HG03095 (cell line): ENCODE data around the gene TAF6L.
A peak's percentile ranks its signal among the peaks of the same experiment; 100 is the strongest.
"Not testable (repeated sequence)": the region's sequence is repeated elsewhere in the genome, so short reads cannot be mapped to it uniquely, and the experiment has no call there.

Source experiments
- ATAC-seq: cut with Tn5 transposase; IDR thresholded peaks from one replicate; pipeline ENCODE4 v1.9.1; 2021; ENCODE audit warnings: moderate library complexity; ENCODE audit not compliant: unreplicated experiment

TAF6L gene, protein sequence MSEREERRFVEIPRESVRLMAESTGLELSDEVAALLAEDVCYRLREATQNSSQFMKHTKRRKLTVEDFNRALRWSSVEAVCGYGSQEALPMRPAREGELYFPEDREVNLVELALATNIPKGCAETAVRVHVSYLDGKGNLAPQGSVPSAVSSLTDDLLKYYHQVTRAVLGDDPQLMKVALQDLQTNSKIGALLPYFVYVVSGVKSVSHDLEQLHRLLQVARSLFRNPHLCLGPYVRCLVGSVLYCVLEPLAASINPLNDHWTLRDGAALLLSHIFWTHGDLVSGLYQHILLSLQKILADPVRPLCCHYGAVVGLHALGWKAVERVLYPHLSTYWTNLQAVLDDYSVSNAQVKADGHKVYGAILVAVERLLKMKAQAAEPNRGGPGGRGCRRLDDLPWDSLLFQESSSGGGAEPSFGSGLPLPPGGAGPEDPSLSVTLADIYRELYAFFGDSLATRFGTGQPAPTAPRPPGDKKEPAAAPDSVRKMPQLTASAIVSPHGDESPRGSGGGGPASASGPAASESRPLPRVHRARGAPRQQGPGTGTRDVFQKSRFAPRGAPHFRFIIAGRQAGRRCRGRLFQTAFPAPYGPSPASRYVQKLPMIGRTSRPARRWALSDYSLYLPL

DNA sequence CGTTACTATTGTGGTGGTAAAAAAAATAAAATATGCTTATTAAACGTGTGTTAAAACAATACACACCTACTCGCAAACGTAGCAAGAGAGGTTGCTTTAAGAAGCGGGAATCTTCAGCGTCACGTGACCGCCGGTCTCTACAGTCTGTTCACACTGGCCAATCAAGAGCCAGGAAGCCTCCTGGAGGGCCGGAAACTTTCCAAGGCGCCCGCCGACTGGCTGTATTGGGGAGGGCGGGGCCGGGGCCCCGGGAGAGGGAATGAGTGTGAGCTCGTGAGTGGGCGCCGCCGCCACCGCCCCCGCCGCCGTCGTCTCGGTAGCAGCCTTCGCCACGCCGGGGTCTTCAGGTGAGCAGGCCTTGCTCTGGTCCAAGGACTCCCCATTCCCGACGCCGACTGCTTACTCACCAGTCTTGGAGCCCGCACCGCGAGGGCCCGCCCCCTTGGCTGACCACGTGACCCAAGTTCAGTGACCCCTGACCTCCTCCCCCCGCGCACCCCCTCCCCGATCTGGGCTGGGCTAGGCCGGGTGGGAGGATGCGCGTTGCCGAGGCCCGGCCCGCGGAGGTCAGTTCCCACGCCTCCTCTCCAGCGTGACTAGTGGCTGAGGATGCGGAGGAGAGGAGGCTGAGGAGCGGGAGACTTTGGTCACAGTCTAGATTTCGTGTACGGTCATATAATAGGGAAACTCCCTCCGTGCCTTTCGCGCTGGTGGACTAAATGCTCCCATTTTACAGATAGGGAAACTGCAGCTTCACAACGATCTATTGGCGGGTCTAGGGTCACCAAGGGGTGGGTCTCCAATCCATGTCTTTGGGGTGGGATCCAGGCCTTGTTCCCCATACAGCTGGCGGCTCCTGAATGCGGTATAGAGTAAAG is at the start of gene TAF6L:
Gene TAF6L (plus strand): TSS at position 253 of the 878 bp plus-strand sequence. CDS start 4,388 bp downstream, outside the sequence.
- peak; percentile 74 for ATAC-seq

DNA sequence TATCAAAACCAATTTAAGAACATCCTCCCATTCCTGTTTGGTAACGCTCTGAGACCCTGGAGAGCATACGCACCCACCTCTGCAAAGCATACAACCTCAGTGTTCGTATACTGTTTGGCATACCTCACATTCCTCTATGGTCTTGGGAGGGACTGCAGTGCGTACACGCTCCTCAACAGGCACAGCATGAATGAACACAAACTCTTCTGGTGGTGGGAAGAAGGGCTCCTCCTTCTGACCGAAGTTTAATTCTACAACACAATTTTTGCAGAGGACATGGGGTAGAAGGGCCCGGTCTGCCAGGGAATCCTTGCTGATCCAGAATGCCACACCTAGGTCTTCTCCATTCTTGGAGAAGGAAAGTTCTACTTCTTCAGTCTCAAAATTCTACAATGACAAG is 49.2 kb upstream of the TAF6L start:
- ATAC-seq = no peak

DNA sequence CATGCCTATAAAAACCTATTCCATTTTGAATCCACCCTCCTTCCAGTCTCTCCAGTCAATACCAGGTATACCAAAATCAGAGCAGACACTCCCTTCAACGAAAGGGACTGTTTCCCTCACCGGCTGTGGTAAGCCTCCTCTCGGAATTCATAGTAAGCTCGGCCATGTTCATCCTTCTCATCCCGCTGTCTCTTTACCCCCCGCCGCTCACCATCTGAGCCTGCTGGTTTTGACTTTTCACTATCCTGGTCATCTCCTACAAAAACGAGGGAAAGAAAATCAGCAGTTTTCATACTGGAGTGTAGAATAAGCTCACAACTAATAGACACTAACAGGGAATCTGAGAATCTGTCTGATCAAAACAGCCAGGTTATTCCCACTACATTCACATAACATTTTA is 47.0 kb upstream of the TAF6L start:
- ATAC-seq = no peak

DNA sequence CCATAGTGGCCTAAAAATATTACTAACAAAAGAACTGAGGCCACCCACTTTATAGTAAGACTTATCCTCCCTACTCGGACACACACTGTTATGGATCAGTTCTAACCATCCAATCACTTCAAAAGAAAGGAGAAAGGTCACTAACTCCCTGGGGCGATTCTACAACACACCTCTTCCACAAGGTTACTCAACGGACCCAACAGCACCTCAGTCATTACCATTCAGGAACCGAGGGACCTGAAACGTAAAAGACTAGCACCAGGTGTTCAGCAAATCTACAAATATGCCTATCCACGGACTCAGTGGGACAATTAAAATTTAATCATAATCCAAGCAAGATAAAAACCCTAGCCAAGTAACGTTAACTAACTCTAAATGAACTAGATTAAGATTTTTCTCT is 45.5 kb upstream of the TAF6L start:
- no peak for ATAC-seq

DNA sequence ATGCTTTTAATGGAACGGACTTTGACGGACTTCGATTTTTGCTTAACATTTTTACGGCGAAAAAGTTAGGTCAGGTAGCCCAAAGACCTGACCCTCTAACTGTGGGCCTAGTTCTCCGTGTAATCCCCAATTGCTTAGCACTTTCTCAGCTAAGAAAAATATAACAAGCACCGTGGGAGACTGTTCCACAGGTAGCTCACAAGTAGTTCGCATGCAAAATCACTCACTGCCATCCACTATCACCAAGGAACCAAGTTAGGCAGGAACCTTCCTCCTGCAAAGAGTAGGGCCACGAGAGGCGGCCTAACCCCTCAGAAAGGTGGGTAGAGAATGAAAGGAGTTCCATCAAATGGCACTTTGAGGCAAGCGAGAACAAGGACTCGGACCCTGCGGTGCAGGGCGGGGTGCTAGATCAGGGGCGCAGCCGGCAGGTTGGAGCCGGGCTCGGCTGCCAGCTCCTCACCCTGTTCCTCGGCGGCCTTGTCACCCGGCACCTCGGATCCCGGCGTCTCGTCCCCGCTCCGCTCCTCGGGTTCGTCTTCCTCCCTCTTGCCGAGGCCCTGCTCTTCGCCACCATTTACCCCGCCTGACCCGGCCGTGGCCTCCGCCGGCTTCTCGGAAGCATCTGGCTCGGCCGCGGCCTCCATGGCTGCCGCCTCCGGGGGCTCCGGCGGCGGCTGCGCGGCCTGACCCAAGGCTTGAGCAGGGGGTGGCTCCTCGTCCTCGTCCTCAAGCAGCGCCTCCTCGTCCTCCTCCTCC is 44.9 kb upstream of the TAF6L start:
- ATAC-seq = no peak

DNA sequence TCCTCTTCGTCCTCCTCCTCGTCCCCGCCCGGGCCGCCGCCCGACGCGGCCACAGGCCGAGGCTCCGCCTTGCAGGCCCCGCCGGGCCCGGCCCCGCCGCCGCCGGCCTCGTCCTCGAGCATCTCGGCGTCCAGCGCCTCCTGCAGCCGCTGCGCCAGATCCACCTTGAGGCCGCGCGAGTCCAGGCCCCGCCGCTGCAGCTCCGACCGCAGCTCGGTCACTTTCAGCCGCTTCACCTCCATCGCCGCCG is 44.4 kb upstream of the TAF6L start:
- ATAC-seq = peak; percentile 3

DNA sequence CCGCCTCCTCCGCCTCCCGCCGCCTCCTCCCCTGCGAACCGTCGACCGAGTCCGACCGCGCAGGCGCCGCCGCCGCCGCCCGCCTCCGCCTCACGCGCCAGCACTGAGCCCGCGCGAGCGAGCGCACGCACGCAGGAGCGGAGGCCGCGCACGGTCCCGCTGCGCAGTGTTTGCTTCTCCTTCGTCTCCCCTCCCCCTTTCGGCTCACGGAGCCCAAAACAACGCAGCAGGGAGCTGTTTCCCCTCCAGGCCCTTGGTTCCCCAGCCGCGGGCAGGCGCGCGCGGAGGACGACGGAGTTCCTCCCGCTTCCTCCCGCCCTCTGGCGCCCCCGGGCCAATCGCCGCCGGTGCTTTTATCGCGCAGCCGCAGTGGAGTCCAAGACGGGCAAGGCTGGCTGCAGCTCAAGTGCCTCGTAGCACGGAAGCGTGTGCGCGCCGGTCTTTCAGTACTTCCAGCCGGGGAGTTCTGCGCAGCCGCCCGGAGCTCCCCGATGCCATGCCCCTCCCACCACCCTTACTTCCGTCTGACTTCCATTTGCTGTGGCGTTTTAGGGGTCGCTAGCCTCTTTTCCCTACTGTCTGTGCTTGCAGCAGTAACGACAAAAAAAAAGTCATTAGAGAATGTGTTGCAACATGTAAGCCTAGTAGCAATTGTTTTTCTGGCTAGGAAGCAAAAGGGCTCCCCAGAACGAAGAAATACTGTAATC is 43.9 kb upstream of the TAF6L start, which contains the start of gene HNRNPUL2:
Gene HNRNPUL2 (minus strand): TSS at position 293 of the 707 bp plus-strand sequence. CDS start 301 bp downstream, outside the sequence.
- peak; percentile 62 for ATAC-seq

DNA sequence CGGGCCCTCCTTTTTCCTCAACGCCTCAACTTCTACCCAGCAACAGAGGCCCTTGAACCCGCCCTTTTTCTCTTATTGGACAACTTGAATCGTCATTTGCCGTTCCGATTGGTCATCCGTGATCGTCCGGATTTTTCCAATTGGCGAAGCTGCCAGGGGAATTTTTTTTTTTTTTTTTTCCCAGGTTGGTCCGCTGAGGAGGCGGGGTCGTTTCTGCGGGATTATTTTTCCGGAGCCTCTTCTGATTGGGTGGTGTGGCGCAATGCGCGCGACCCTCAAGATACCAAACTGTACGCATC is 43.4 kb upstream of the TAF6L start:
- ATAC-seq = peak; percentile 47

DNA sequence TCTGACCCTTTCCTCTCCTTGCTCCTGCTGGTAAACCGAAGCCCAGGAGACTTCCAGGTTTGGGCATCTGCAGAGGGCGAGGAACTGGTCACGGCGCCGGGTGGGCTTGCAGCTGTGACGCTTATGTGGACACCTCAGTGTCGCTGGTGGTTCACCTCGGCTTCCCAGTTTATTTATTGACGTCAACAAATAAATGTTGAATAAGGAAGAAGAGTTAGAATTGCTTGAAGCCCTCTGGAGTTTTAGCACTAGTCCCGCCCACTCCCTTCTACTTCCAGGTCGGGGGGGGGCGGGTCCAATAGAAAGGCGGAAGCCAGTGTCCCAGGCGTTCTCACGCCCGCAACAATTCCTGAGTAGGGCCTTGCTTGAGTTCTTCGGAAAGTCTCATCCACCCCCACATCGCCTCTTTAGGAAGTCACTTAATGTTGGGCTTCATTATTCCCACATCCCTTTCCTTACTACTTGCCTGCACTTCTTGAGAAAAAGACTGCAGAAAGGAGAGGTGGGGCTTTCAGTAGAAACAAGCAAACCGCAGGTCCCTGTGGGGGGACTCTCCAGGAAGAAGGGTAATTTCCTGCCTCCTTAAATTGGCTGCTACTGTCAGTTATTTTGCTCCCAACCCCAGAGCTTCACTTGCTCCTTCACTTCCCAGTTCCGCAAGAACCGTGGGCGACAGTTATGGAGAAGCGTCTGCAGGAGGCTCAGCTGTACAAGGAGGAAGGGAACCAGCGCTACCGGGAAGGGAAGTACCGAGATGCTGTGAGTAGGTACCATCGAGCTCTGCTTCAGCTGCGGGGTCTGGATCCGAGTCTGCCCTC is 42.8 kb upstream of the TAF6L start, which contains the start of gene TTC9C:
Gene TTC9C (plus strand): TSS at position 316 of the 818 bp plus-strand sequence. CDS start 363 bp downstream, at position 679.
- ATAC-seq = peak; percentile 20

DNA sequence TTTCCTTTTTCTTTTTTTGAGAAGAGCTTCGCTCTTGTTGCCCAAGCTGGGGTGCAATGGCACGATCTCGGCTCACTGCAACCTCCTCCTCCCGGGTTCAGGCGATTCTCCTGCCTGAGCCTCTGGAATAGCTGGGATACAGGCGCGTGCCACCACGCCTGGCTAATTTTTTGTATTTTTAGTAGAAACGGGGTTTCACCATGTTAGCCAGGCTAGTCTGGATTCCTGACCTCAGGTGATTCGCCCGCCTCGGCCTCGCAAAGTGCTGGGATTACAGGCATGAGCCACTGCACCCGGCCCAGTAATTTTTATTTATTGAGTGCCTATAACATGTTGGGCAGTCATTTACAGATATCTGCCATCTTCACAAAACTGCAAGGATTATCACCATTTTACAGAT is 41.1 kb upstream of the TAF6L start:
- ATAC-seq = not testable (repeated sequence)

DNA sequence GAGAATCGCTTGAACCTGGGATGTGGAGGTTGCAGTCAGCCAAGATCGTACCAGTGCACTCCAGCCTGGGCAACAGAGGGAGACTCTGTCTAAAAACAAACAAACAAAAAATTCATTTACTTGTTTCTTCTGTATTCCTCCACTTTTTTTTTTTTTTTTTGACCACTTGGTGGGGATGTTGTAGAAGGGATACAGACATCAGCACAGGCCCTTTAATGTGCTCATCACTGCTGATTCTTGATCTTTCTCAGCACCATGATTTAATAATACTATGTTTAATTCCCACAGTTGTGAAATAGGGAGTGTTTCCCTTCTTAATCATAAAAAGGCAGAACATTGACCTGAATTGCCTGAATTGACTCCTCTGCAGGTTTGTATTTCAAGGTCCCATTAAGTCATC is 38.4 kb upstream of the TAF6L start:
- ATAC-seq = no peak

DNA sequence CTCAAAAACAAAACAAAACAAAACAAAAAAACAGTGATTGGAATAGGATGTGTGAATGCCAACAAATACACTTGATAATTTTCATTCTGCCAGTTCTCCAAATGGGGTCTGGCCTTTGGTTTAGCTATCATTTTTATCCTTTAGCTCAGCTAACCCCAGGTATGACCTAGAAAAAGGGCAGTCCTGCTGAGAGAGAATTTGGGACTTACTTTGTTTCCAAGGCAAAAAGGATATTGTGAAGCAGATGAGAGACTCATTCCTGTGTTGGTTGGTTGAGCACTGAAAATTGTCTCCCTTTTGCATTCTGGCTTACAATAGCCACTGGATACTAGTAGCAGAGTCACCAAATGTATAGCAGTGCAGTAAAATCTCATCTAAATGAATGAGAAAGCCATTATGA is 34.0 kb upstream of the TAF6L start:
- ATAC-seq = no peak

DNA sequence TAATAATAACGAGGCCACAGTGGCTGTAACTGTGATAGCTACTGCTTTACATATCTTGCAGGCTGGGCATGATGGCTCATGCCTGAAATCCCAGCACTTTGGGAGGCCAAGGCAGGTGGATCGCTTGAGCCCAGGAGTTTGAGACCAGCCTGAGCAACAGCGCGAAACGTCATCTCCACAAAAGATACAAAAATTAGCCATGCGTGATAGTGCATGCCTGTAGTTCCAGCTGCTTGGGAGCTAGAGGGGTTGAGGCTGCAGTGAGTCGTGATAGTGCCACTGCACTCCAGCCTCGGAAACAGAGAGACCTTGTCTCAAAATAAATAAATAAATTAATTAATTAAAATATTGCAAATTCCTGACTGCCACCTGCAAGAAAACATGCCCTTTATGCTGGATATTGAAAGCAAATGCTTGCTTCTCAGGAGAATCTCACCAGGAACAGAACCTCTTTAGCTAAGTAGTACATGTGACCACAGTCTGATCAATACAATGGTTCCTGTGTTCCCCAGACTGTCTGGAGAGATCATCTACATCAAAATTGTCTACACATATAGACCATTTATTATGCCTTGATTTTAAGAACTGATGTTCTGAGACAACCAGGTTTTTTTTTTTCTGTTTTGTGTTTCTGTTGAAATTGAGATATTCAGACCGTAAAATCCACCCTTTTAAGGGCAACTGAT is 23.6 kb upstream of the TAF6L start:
- ATAC-seq = no peak

DNA sequence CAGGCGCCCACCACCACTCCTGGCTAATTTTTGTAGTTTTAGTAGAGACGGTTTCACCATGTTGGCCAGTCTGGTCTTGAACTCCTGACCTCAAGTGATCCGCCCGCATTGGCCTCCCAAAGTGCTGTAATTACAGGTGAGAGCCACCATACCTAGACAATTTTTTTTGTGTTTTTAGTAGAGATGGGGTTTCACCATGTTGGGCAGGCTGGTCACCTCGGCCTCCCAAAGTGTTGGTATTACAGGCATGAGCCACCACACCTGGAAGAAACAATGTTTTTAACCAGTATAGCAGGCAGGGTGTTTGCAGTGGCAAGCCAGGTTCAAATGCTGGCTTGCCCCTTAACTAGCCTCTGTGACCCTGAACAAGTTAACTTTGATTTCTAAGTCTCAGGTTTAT is 21.3 kb upstream of the TAF6L start:
- ATAC-seq = not testable (repeated sequence)

DNA sequence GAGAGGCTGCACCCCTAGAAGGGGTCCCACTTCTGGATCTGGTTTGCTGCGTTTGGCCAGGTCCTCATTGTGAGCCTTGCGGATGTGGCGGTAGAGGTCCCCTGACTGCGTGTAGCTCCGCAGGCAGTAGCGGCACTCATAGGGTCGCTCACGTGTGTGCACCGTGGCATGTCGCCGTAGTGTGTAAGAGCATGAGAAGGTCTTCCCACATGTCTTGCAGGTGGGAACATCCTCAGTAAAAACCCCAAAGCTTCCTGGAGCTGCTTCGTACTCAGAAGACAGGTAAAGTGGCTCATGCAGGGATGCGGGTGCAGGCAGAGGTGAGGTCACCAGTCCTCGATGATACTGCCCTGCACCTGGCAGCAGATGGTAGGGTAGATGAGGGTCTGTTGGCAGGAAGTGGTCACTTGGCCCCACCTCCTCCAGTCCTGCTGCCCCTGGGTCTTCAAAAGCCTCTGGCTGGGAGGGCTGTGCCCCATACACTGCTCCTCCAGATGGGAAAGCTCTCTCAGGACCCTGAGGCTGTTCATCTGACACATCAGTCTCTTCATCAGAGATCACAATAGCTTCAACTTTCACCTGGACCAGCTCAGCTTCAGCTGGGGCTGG is 18.9 kb upstream of the TAF6L start:
- no peak for ATAC-seq

DNA sequence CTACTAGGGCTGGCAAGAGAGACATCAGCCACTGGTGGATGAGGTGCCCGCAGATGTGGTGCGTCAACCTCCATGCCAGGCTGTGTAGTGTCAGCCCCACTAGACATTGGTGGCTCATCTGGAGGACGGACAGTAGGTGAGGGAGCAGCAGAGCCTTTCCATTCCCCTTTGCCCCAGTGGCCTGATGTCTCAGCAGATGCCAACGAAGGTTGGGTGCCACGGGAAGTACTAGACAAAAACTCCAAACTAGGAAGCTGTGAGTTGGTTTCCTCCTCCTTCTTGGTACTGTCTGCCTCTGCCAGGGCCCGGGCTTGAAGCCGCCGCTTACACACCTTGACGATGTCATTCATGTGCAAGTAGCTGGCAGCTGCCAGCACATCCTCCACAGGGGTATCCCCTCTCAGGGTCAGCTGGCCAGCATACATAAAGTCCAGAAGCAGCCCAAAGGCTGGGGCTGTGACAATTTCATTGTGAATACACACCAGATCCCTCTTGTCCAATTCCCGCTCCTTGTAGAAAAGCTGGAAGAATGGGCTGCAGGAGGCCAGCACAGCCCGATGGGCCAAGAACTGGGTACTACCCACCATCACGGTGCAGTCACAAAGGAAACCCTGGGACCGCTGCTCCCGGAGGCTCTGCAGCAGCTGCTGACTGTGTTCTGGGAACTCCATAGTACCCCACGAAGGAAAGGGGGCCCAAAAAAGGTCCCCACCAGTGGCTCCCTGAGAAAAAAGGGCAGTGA is 18.0 kb upstream of the TAF6L start:
- no peak for ATAC-seq

DNA sequence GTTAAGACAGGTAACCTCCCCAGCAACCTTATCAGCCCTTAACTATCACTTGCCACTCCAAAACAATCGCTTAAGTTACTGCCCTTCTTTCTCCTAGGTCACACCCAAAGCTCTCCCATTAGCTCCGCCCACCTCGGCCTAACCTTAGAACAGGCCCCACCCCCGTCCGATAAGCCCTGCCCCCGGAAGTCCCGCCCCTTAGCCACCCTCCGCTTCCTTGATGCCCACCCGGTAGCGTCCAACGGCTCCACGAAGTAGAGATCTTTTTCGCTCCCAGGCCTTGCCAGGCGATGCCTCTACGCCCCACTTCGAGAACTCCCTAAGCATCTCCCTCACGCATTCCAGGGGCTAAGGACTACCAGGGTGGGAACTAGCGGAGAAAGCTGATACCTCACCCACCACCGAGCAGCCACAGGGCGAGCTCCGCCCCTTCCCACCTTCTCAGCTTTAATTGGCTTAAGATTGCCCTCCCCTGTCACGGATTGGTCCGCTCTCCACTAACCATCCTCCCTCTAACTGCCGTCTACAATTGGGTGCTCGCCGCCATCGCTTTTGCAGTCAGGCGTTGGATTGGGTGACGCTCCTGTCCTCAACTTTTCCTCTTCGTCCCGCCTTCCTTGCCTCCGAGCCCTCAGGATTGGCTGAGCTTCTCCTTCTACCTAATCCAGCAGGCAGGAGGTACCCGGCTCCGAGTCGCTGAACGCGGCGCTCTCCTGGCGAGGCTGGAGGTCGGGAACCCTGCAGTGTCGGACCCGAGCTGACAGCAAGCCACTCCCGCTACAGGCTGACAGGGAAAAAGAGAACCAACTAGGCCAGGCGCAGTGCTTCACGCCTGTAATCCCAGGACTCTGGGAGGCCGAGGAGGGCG is 17.2 kb upstream of the TAF6L start, which contains the start of gene ZBTB3:
Gene ZBTB3 (minus strand): TSS at position 425 of the 868 bp plus-strand sequence. CDS start 496 bp downstream, outside the sequence.
- ATAC-seq = peak; percentile 90
